CD14-positive monocyte (primary cell): Measurements from ENCODE around the gene SLC13A4. TPM values are rescaled to one million over a fixed set of nuclear protein-coding genes. Genes with fewer than 3 reads are reported as not detected.

ENCODE experiments used
- DNase-seq, 3 donors: peaks; one replicate each; pipeline ENCODE4 v3.0.0-alpha.2; 2011 to 2022
- H2AFZ ChIP-seq: 2 replicates; pipeline ENCODE4 v1.6.0; 2012; ENCODE audit warnings: mild to moderate bottlenecking, low read depth, low read length, inconsistent platforms; ENCODE audit not compliant: insufficient read depth, poor library complexity, severe bottlenecking
- H3K27ac ChIP-seq, 2 donors: 1 replicate in 1 of 2; 2 replicates in 1 of 2; pipeline ENCODE4 v1.5.1; 2012 to 2013; ENCODE audit warnings: low read length in 2 of 2, control low read depth in 1 of 2, inconsistent platforms in 1 of 2, low read depth in 1 of 2, mild to moderate bottlenecking in 1 of 2
- H3K27me3 ChIP-seq, 2 donors: one replicate each; pipeline versions ENCODE4 v1.6.0 to v1.6.1; 2011 to 2013; ENCODE audit warnings: low read length in 2 of 2; ENCODE audit not compliant: control insufficient read depth in 2 of 2, insufficient read depth in 2 of 2
- H3K36me3 ChIP-seq, 2 donors: replicated peaks in 1 of 2; 1 replicate in 1 of 2; 2 replicates in 1 of 2; pipeline versions ENCODE4 v1.5.1 to v1.6.1; 2012 to 2013; ENCODE audit warnings: low read length in 2 of 2, control low read depth in 1 of 2, inconsistent platforms in 1 of 2, mild to moderate bottlenecking in 1 of 2; ENCODE audit not compliant: insufficient read depth in 2 of 2, control insufficient read depth in 1 of 2
- H3K4me1 ChIP-seq, 2 donors: 1 replicate in 1 of 2; 2 replicates in 1 of 2; pipeline versions ENCODE4 v1.5.1 to v1.6.1; 2012 to 2013; ENCODE audit warnings: low read length in 2 of 2, control low read depth in 1 of 2, inconsistent platforms in 1 of 2, mild to moderate bottlenecking in 1 of 2, moderate library complexity in 1 of 2; ENCODE audit not compliant: insufficient read depth in 2 of 2, control insufficient read depth in 1 of 2
- H3K4me2 ChIP-seq: replicated peaks from 2 replicates; pipeline ENCODE3; 2012; ENCODE audit warnings: low read length, moderate library complexity, mild to moderate bottlenecking; ENCODE audit not compliant: poor library complexity, severe bottlenecking; ENCODE audit errors: extremely low read depth
- H3K4me3 ChIP-seq, 3 experiments: fragments of 200-600 bp in 1 of 3; sonication (generic) in 1 of 3; replicated peaks in 1 of 3; 1 replicate in 2 of 3; 2 replicates in 1 of 3; pipeline ENCODE4 v1.5.1; 2011 to 2013; ENCODE audit warnings: low read length in 3 of 3, mild to moderate bottlenecking in 3 of 3, control low read depth in 2 of 3, low read depth in 2 of 3, inconsistent platforms in 1 of 3, moderate library complexity in 1 of 3
- H3K79me2 ChIP-seq: 2 replicates; pipeline ENCODE4 v1.6.0; 2012; ENCODE audit warnings: mild to moderate bottlenecking, control low read depth, inconsistent platforms, low read length, moderate library complexity; ENCODE audit not compliant: insufficient read depth
- H3K9ac ChIP-seq: 2 replicates; pipeline ENCODE4 v1.6.0; 2017; ENCODE audit warnings: low read length, mild to moderate bottlenecking; ENCODE audit not compliant: insufficient read depth, poor library complexity, severe bottlenecking
- H3K9me3 ChIP-seq, 2 donors: replicated peaks in 1 of 2; 1 replicate in 1 of 2; 2 replicates in 1 of 2; pipeline versions ENCODE4 v1.5.1 to v1.6.1; 2012 to 2013; ENCODE audit warnings: low read length in 2 of 2, control low read depth in 1 of 2; ENCODE audit not compliant: control insufficient read depth in 1 of 2, insufficient read depth in 1 of 2
- H4K20me1 ChIP-seq: 2 replicates; pipeline ENCODE4 v1.6.0; 2012; ENCODE audit warnings: mild to moderate bottlenecking, low read length, control low read depth, moderate library complexity; ENCODE audit not compliant: insufficient read depth
- H3K27ac Mint-ChIP-seq, 7 donors: one replicate each; pipeline ENCODE4 v1.8.0; 2020; ENCODE audit warnings: mild to moderate bottlenecking in 7 of 7, mixed read lengths in 7 of 7, moderate library complexity in 6 of 7, inconsistent platforms in 2 of 7
- H3K27me3 Mint-ChIP-seq, 3 donors: one replicate each; pipeline ENCODE4 v1.8.0; 2021 to 2022; ENCODE audit warnings: low read depth in 3 of 3, mild to moderate bottlenecking in 3 of 3, mixed read lengths in 3 of 3, moderate library complexity in 3 of 3, inconsistent platforms in 1 of 3
- H3K36me3 Mint-ChIP-seq, 2 donors: one replicate each; pipeline ENCODE4 v1.8.0; 2020; ENCODE audit warnings: mixed read lengths in 2 of 2, inconsistent platforms in 1 of 2, mild to moderate bottlenecking in 1 of 2
- H3K4me1 Mint-ChIP-seq: one replicate; pipeline ENCODE4 v1.8.0; 2020; ENCODE audit warnings: mild to moderate bottlenecking, mixed read lengths
- H3K4me3 Mint-ChIP-seq, 2 donors: one replicate each; pipeline ENCODE4 v1.8.0; 2020; ENCODE audit warnings: mild to moderate bottlenecking in 2 of 2, mixed read lengths in 2 of 2, moderate library complexity in 1 of 2
- H3K9me3 Mint-ChIP-seq, 7 donors: one replicate each; pipeline ENCODE4 v1.8.0; 2020 to 2022; ENCODE audit warnings: mixed read lengths in 7 of 7, mild to moderate bottlenecking in 6 of 7, moderate library complexity in 6 of 7, inconsistent platforms in 2 of 7
- CTCF ChIP-seq: fragments of 200-600 bp; IDR thresholded peaks from one replicate; pipeline ENCODE4 v1.8.0; 2022; ENCODE audit warnings: antibody characterized with exemption, mild to moderate bottlenecking
- WGBS: methylation state at CpG from one replicate; pipeline ENCODE4 v1.1.5; 2013; ENCODE audit warnings: missing lambda C conversion rate; ENCODE audit not compliant: insufficient coverage; 5-methylcytosine and 5-hydroxymethylcytosine counted together
- intact Hi-C, 2 donors: fragments of 100-400 bp; cut with micrococcal nuclease; formaldehyde crosslinking; loops; one replicate each; pipeline versions ENCODE4 v1.15.0 to v1.15.1; 2023
- polyA plus RNA-seq, 3 donors: library from polyadenylated mRNA; depleted of rRNA in 1 of 3; unstranded in 2 of 3; stranded (reverse) in 1 of 3; fragments of 300-500 nt in 2 of 3; fragments of >200 nt in 1 of 3; fragmentation: Illumina TruSeq in 2 of 3; gene quantifications; 1 replicate in 2 of 3; 2 replicates in 1 of 3; pipeline ENCODE4 v1.2.3, GENCODE V29; 2012 to 2021

SLC13A4 gene
- polyA plus RNA-seq, 3 donors: not detected

- Mint-ChIP-seq H3K4me3 (no peak overlapping the region), H3K27me3 (peaks cover 0 to 3% (median 2%) of the 10 kb centered on the region in 3 donors), H3K4me1 (no peaks in the 10 kb centered on the region), H3K9me3 (no peaks in the 10 kb centered on the region), H3K36me3 (no peaks in the 10 kb centered on the region), H3K27ac (no peak overlapping the region)
- Histone ChIP-seq H3K4me1 (no peaks in the 10 kb centered on the region), H2AFZ (no peak overlapping the region), H3K27me3 (no peaks in the 10 kb centered on the region), H3K79me2 (no peaks in the 10 kb centered on the region), H3K36me3 (no peaks in the 10 kb centered on the region), H3K9me3 (no peaks in the 10 kb centered on the region), H3K4me3 (no peak overlapping the region), H3K4me2 (no peak overlapping the region), H4K20me1 (no peaks in the 10 kb centered on the region), H3K9ac (no peak overlapping the region), H3K27ac (no peak overlapping the region)
- 60% methylated on average over 1 of the region's 7 CpGs for WGBS
- no peak for DNase-seq
- intact Hi-C loops: no loop called here
- TF ChIP-seq CTCF: no peak
These were observed 15.2 kb downstream of the SLC13A4 start for GRCh38 chr7:135712796-135713195.

- Histone ChIP-seq H3K79me2 (no peaks in the 10 kb centered on the region), H3K9ac (no peak overlapping the region), H4K20me1 (no peaks in the 10 kb centered on the region), H3K27ac (no peak overlapping the region), H3K4me1 (no peaks in the 10 kb centered on the region), H3K4me3 (no peak overlapping the region), H3K36me3 (no peaks in the 10 kb centered on the region), H3K9me3 (no peaks in the 10 kb centered on the region), H3K27me3 (no peaks in the 10 kb centered on the region), H2AFZ (no peak overlapping the region), H3K4me2 (no peak overlapping the region)
- no peak for TF ChIP-seq CTCF
- H3K27me3 Mint-ChIP-seq: peaks cover 0 to 3% (median 2%) of the 10 kb centered on the region in 3 donors
- no peak for DNase-seq
- H3K4me3 Mint-ChIP-seq: no peak overlapping the region
- H3K27ac Mint-ChIP-seq: no peak overlapping the region
- no peaks in the 10 kb centered on the region for H3K36me3 Mint-ChIP-seq
- intact Hi-C loops: no loop called here
- H3K4me1 Mint-ChIP-seq: no peaks in the 10 kb centered on the region
- no peaks in the 10 kb centered on the region for H3K9me3 Mint-ChIP-seq
- 88% methylated on average over 2 of the region's 4 CpGs for WGBS
These were observed 15.7 kb downstream of the SLC13A4 start for GRCh38 chr7:135712182-135712782.
